ELF-1 (cell line): Measurements from ENCODE around the gene RABEP2.
"Not testable (repeated sequence)": the region's sequence is repeated elsewhere in the genome, so short reads cannot be mapped to it uniquely, and the experiment has no call there.

Source experiments
- DNase-seq: peaks from one replicate; pipeline ENCODE4 v3.0.0-alpha.2; 2016; ENCODE audit warnings: low read depth, low spot score

RABEP2 gene, protein sequence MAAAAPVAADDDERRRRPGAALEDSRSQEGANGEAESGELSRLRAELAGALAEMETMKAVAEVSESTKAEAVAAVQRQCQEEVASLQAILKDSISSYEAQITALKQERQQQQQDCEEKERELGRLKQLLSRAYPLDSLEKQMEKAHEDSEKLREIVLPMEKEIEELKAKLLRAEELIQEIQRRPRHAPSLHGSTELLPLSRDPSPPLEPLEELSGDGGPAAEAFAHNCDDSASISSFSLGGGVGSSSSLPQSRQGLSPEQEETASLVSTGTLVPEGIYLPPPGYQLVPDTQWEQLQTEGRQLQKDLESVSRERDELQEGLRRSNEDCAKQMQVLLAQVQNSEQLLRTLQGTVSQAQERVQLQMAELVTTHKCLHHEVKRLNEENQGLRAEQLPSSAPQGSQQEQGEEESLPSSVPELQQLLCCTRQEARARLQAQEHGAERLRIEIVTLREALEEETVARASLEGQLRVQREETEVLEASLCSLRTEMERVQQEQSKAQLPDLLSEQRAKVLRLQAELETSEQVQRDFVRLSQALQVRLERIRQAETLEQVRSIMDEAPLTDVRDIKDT

GRCh38 chr16:28924762-28925385 lies at the start of gene RABEP2:
TSS of gene RABEP2 (minus strand) at chr16:28925238. CDS start at chr16:28925163, 75 bp downstream.
- peak; percentile 97 for DNase-seq

DNA sequence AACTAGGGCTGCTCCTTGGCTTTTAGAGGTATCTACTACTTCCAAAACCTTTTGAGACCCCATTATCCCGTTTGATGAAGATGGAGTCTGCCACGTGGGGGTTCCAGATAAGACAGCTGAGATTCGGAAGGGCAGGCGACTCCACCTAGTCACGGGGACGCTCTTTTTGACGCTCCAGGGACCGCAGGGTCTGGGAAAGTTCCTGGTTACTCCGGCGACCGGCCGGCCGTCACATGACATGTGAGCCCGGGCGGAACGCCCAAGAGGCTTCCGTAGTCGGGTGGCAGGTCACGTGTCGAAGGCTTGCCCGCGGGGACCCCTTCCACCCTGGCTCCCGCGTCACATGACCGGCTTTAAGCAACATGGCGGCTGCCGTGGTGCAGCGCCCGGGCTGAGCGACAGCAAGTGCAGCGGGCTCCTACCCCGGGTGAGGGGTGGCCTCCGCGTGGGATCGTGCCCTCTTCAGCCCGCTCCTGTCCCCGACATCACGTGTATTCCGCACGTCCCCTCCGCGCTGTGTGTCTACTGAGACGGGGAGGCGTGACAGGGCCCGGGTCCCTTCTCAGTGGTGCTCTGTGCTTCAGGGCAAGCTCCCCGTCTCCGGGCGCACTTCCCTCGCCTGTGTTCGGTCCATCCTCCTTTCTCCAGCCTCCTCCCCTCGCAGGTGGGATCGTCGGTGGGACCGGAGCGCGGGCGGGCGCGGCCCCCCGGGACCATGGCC lies 49.6 kb upstream of the RABEP2 start, which contains the start of gene SPNS1:
TSS of gene SPNS1 (plus strand) at position 342 of the 721 bp plus-strand sequence. CDS start at position 716, 374 bp downstream.
- peak; percentile 98 for DNase-seq

DNA sequence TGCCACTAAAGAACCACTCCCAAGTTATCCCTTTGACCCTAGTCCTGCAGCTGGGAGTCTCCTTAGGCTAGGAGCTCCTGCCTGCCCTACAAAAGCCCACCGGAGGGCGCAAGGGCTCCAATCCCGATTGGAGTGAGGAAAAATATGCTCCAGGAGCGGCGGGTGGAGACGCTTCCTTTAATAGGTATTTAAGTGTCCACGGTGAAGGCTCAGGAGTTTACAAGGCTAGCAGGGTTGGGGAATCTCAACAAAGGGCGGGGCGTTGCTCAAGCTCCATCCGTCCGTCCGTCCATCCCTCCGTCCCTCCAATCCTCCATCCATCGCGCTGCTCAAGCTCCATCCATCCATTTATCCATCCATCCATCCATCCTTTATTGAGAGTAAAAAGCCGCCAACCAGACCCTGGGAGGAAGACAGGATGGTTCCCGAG lies 49.0 kb upstream of the RABEP2 start:
- peak; percentile 82 for DNase-seq

- DNase-seq: not testable (repeated sequence)
These were observed 44.7 kb upstream of the RABEP2 start for GRCh38 chr16:28969696-28970095.

DNA sequence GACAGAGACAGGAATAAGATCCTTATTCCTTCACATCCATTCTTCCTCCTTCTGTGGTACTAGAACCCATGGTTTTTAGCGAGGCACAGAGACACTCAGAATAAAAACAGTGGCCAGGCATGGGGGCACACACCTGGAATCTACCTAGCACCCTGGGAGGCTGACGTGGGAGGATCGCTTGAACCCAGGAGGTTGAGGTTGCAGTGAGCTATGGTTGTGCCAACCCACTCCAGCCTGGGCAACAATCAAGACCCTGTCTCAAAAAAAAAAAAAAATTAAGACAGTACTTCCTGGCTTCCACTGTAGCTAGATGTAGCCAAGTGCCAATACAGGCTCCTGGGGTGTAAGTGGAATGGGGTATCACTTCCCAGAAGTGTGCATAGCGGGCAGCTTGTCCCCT lies 42.1 kb upstream of the RABEP2 start:
- DNase-seq: no peak

- DNase-seq: no peak
These were observed 39.5 kb upstream of the RABEP2 start for GRCh38 chr16:28964496-28964895.

- DNase-seq: no peak
These were observed 39.0 kb upstream of the RABEP2 start for GRCh38 chr16:28964072-28964471.

- no peak for DNase-seq
These were observed 33.8 kb upstream of the RABEP2 start for GRCh38 chr16:28958836-28959235.

GRCh38 chr16:28958216-28958615 lies 33.2 kb upstream of the RABEP2 start:
- DNase-seq: no peak

DNA sequence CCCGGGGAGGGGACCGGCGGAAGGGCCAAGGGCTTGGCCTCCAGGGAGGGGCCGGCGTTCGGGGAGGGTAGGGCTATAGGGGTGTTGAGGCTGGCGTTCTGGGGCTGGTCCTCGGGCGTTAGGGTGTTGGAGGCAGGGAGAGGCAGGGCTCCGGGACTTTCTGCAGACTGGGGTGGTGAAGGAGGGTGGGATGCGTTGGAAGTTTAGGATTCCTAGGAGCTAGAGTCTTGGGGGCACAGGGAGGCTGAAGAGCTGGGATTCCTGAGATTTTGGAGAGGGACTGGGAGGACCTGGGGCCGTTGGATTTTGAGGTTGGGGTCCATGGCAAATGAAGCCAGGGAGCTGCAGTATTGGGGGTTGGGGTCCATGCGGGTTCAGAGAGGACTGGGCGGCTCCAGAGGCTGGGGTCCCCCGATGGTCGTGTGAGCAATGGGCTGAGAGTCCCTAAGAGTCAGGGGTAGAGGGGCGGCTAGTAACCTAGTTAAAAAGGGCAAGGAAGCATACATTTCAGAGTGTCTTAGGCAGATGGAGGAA lies 26.4 kb upstream of the RABEP2 start:
- DNase-seq: no peak

DNA sequence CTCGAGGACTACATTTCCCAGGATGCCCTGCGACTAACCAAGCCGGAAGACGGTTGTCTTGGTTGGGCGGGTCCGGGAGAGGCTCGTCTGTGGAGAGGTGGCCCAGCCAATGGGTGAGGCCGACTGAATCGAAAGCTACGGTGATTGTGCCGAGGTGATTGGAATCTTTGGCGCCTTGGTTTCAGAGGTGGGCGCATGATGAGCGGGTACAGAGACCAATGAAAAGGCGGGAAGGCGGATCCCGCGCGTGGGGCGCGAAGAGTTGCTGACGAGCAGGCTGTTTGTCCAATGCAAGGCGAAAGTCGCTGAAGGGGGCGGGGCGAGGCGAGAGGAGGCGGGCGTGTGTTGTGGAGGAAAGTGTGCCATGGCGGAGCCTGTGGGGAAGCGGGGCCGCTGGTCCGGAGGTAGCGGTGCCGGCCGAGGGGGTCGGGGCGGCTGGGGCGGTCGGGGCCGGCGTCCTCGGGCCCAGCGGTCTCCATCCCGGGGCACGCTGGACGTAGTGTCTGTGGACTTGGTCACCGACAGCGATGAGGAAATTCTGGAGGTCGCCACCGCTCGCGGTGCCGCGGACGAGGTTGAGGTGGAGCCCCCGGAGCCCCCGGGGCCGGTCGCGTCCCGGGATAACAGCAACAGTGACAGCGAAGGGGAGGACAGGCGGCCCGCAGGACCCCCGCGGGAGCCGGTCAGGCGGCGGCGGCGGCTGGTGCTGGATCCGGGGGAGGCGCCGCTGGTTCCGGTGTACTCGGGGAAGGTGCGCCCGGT lies 25.8 kb upstream of the RABEP2 start, which contains the start of gene NFATC2IP:
TSS of gene NFATC2IP (plus strand) at position 290 of the 762 bp plus-strand sequence. CDS start at position 365, 75 bp downstream.
- DNase-seq: peak; percentile 100

- no peak for DNase-seq
These were observed 21.6 kb upstream of the RABEP2 start for GRCh38 chr16:28946681-28947080.

DNA sequence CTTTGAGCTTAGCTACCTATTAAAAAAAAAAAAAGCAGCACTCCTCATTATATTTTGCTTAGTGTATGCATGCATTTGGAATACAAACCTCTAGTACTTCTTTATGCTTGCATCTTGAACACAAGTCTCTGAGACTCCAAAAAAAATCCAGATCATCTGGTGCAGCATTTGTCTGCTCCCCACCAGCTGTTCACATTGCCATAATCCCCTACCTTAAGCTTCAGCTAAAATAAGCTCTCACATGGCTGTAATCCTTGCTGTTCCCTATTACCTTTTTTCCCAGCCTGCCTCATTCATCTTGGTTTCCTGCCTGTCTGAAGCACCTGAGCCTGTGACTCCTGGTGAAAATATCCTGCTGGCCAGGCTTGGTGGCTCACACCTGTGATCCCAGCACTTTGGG lies 18.2 kb upstream of the RABEP2 start:
- no peak for DNase-seq

DNA sequence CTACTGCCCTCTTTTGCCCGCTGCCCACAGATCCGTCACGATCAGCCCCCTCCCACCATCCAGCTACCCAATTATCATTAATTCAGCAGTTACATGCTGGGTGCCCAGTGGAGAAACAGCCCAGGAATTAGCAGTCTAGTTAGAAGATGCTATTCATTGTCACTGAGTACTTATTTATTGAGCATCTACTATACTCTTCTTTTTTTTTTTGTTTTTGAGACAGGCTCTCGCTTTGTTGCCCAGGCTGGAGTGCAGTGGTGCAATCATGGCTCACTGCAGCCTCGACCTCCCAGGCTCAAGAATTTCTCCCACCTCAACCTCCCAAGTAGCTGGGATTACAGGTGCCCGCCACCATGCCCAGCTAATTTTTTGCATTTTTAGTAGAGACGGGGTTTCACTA lies 14.8 kb upstream of the RABEP2 start:
- not testable (repeated sequence) for DNase-seq

DNA sequence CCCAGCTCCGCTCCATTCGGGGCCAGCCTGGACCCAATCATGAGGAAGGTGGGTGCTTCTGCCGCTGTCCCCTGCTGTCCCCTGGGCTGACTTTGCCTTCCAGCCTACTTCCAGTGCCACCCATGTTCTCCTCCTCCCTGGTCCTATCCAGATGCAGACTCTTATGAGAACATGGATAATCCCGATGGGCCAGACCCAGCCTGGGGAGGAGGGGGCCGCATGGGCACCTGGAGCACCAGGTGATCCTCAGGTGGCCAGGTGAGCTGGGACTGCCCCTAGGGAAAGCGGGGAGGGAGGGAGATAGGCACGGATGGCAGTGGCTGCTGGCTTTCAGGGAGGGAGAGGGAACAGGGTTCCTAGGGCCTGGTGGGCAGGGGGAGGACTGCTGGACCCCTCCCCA lies 13.7 kb upstream of the RABEP2 start:
- no peak for DNase-seq

DNA sequence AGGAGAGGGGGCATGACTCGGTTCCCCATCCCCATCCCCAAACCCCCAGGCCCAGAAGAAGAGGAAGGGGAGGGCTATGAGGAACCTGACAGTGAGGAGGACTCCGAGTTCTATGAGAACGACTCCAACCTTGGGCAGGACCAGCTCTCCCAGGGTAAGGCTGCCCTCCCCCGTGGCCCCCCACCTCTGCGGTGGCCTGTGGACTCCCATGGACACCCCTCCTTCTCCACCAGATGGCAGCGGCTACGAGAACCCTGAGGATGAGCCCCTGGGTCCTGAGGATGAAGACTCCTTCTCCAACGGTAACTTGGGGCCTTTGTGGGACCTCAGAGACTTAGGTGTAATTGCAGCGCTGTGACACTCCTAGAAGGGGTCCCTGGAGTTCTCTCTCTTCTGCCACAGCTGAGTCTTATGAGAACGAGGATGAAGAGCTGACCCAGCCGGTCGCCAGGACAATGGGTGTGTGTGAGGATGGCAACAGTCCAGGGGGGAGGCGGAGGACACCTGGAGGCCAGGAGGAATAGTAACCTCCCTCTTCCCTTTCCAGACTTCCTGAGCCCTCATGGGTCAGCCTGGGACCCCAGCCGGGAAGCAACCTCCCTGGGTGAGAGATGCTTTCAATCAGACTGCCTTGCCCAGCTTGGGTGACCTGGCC lies 12.3 kb upstream of the RABEP2 start:
- no peak for DNase-seq

DNA sequence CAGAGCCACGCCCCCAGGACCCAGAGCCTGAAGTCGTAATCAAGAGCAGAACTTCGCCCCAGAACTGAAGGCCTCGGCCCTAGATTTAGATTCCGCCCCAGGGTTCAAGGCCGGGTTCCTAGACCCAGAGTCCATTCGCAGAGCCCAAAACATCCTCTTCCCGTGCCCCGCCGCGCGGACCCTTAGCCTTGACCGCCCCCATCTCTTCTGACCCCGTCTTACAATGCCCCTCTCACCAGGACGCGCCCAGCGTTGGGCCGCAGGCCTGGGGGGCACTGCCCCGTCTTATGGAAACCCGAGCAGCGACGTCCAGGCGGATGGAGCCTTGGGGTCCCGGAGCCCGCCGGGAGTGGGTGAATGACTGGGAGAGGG lies 11.7 kb upstream of the RABEP2 start:
- DNase-seq: no peak

- peak; percentile 98 for DNase-seq
These were observed 11.1 kb upstream of the RABEP2 start for GRCh38 chr16:28935924-28936783.

GRCh38 chr16:28935346-28935745 lies 10.3 kb upstream of the RABEP2 start:
- peak; percentile 9 for DNase-seq
